SK-N-SH treated with all-trans-retinoic acid at 6 μM for 48 hours (cell line): ENCODE measurements around the gene NSMF.
"Not testable (repeated sequence)": the region's sequence is repeated elsewhere in the genome, so short reads cannot be mapped to it uniquely, and the experiment has no call there.

Experiments
- ATAC-seq: fragments of 200-7000 bp; cut with Tn5 transposase; 3 replicates; pipeline ENCODE4 v1.9.1; 2020; ENCODE audit warnings: mild to moderate bottlenecking, moderate library complexity
- ARNTL ChIP-seq: fragments of 450-650 bp; formaldehyde crosslinking; IDR thresholded peaks from 2 replicates; pipeline ENCODE4 v1.5.0; 2020; ENCODE audit warnings: low read depth, mild to moderate bottlenecking, moderate library complexity, borderline replicate concordance
- CSDC2 ChIP-seq: fragments of 250-450 bp; sonication (Bioruptor Pico); IDR thresholded peaks from 2 replicates; pipeline ENCODE4 v1.5.0; 2020; ENCODE audit warnings: mild to moderate bottlenecking, moderate library complexity
- ESRRG ChIP-seq: fragments of 250-450 bp; sonication (Bioruptor Pico); IDR thresholded peaks from 2 replicates; pipeline ENCODE4 v1.6.1; 2021; ENCODE audit warnings: mild to moderate bottlenecking
- GLIS3 ChIP-seq: fragments of 250-450 bp; sonication (Bioruptor Pico); IDR thresholded peaks from 2 replicates; pipeline ENCODE4 v1.5.0; 2020; ENCODE audit warnings: mild to moderate bottlenecking, moderate library complexity
- ISL1 ChIP-seq: fragments of 250-450 bp; sonication (Bioruptor Pico); IDR thresholded peaks from 2 replicates; pipeline ENCODE4 v2.1.2; 2022; ENCODE audit warnings: mild to moderate bottlenecking, moderate library complexity
- OSR1 ChIP-seq: fragments of 250-450 bp; sonication (Bioruptor Pico); IDR thresholded peaks from 2 replicates; pipeline ENCODE4 v1.8.0; 2022; ENCODE audit warnings: moderate library complexity, mild to moderate bottlenecking, inconsistent platforms
- RARB ChIP-seq: fragments of 250-450 bp; sonication (Bioruptor Pico); IDR thresholded peaks from 2 replicates; pipeline ENCODE4 v1.8.0; 2021; ENCODE audit warnings: mild to moderate bottlenecking, moderate library complexity
- SNAI2 ChIP-seq: fragments of 250-450 bp; sonication (Bioruptor Pico); IDR thresholded peaks from 2 replicates; pipeline ENCODE4 v1.5.0; 2020; ENCODE audit warnings: mild to moderate bottlenecking, moderate library complexity
- TCF4 ChIP-seq: fragments of 250-450 bp; sonication (Bioruptor Pico); IDR thresholded peaks from 2 replicates; pipeline ENCODE4 v1.8.0; 2021; ENCODE audit warnings: mild to moderate bottlenecking, moderate library complexity, borderline replicate concordance
- ZFP3 ChIP-seq: fragments of 250-450 bp; sonication (Bioruptor Pico); IDR thresholded peaks from 2 replicates; pipeline ENCODE4 v1.5.0; 2020; ENCODE audit warnings: mild to moderate bottlenecking, moderate library complexity
- ZFP30 ChIP-seq: fragments of 450-650 bp; formaldehyde crosslinking; IDR thresholded peaks from 2 replicates; pipeline ENCODE4 v1.5.0; 2022; ENCODE audit warnings: mild to moderate bottlenecking, moderate library complexity
- ZNF565 ChIP-seq: fragments of 450-650 bp; formaldehyde crosslinking; conservative IDR thresholded peaks from 2 replicates; pipeline ENCODE4 v1.5.0; 2020; ENCODE audit warnings: low read depth, mild to moderate bottlenecking, moderate library complexity
- TF ChIP-seq, protein P1 (sequence below): fragments of 250-450 bp; sonication (Bioruptor Pico); IDR thresholded peaks from 2 replicates; pipeline ENCODE4 v1.5.1; 2021; ENCODE audit warnings: mild to moderate bottlenecking, moderate library complexity
- TF ChIP-seq, protein P2 (sequence below): fragments of 250-450 bp; sonication (Bioruptor Pico); IDR thresholded peaks from 2 replicates; pipeline ENCODE4 v1.8.0; 2020; ENCODE audit warnings: mild to moderate bottlenecking, moderate library complexity, borderline replicate concordance
- TF ChIP-seq, protein P3 (sequence below): fragments of 250-450 bp; sonication (Bioruptor Pico); IDR thresholded peaks from 2 replicates; pipeline ENCODE4 v1.5.0; 2020; ENCODE audit warnings: mild to moderate bottlenecking, moderate library complexity

NSMF gene

DNA sequence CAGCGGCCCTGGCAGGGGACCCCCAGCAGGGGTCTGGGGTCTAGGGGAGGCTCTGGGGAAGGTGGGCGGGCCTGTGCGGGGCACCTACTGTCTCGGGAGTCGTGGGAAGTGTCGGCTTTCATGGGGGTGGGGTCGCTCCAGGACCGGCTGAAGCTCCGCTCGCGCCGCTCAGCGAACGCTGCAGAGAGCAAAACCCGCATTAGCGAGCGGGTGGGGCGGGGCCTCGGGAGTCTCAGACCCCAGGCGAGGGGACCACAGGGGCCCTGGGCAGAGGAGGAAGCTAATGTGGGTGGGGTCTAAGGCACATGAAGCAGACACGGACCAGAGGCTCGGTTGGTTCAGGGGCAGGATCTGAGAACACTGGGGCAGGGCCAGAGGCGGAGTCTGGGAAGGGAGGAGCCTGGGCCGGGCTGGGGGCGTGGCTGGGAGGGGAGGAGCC, 5.5 kb downstream of the NSMF start:
- ATAC-seq = peak; percentile 47
- TF ChIP-seq, protein P1, sequence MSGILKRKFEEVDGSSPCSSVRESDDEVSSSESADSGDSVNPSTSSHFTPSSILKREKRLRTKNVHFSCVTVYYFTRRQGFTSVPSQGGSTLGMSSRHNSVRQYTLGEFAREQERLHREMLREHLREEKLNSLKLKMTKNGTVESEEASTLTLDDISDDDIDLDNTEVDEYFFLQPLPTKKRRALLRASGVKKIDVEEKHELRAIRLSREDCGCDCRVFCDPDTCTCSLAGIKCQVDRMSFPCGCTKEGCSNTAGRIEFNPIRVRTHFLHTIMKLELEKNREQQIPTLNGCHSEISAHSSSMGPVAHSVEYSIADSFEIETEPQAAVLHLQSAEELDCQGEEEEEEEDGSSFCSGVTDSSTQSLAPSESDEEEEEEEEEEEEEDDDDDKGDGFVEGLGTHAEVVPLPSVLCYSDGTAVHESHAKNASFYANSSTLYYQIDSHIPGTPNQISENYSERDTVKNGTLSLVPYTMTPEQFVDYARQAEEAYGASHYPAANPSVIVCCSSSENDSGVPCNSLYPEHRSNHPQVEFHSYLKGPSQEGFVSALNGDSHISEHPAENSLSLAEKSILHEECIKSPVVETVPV = no peak
- TF ChIP-seq RARB (CRISPR knock-in tag) = no peak
- TF ChIP-seq, all 23 proteins: peak for 0

DNA sequence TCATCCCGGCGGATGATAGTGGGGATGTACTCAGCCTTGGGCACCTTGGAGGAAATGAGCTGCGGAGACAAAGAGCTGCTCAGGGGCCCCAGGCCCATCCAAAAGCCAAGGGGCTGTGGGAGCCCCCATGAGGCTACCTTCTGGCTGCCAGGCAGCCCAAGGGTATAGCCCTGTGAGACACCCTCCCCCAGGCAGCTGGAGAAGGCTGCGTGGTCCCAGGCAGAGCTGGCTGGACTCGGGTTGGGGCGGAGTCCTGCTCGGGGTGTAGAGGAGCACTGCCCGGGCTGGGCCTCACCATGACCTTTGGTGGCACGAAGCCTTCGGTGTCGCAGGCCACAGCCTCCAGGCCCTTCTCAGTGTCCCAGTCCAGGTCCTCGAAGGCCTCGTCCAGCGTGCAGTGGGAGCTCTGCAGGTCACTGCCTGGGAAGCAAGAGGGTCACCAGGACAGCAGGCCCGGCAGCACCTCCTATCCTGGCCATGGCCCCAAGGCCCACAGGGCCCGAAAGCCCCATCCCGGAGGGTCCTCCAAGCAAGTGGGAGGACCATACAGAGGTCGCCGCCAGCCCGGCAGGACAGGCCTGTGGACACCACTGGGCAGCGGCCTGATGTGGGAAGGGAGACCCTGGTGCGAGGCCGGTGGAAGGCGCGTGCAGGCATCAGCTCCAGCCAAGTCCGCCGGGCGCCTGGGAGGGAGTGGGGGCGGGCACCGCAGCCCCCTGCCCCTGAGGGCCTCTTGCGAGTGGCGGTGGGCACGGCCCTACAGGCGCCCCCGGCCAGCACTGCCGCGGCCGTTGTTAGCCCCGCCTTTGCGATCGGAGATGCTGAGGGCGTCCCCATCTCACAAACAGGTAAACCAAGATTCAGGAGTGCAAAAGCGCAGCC, 6.1 kb downstream of the NSMF start:
- no peak for ATAC-seq
- TF ChIP-seq, protein P2, sequence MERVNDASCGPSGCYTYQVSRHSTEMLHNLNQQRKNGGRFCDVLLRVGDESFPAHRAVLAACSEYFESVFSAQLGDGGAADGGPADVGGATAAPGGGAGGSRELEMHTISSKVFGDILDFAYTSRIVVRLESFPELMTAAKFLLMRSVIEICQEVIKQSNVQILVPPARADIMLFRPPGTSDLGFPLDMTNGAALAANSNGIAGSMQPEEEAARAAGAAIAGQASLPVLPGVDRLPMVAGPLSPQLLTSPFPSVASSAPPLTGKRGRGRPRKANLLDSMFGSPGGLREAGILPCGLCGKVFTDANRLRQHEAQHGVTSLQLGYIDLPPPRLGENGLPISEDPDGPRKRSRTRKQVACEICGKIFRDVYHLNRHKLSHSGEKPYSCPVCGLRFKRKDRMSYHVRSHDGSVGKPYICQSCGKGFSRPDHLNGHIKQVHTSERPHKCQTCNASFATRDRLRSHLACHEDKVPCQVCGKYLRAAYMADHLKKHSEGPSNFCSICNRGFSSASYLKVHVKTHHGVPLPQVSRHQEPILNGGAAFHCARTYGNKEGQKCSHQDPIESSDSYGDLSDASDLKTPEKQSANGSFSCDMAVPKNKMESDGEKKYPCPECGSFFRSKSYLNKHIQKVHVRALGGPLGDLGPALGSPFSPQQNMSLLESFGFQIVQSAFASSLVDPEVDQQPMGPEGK (CRISPR knock-in tag) = no peak
- no peak for TF ChIP-seq CSDC2 (CRISPR knock-in tag)

DNA sequence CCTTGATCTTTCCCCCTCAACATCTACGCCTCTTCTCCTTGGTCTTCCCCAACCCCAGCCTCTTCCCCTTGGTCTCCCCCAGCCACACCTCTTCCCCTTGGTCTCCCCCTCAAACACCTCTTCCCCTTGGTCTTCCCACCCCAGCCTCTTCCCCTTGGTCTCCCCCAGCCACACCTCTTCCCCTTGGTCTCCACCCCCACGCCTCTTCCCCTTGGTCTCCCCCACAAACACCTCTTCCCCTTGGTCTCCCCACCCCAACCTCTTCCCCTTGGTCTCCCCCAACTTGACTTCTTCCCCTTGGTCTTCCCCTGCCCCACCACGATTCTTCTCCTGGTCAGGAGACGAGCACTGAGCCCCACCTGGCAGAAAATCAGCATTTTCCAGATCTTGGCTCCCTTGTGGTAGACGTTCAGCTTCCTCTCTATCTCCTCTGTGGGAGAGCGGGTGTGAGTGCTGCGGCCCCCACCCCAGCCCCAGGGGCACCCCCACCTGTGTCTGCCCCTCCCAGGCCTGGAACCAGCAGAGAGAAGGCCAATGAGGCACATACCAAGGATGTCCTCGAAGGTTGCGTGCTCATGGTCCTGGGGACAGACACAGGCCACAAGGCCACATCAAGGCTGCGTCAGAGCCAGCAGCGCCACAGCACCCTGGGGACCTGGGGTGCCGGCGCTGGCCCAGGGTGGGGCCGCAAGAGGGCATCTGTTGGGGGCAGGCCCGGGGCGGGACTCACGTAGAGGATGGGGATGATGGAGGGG, 7.0 kb downstream of the NSMF start:
- no peak for ATAC-seq
- TF ChIP-seq GLIS3 (no peak), ZNF565 (no peak)

DNA sequence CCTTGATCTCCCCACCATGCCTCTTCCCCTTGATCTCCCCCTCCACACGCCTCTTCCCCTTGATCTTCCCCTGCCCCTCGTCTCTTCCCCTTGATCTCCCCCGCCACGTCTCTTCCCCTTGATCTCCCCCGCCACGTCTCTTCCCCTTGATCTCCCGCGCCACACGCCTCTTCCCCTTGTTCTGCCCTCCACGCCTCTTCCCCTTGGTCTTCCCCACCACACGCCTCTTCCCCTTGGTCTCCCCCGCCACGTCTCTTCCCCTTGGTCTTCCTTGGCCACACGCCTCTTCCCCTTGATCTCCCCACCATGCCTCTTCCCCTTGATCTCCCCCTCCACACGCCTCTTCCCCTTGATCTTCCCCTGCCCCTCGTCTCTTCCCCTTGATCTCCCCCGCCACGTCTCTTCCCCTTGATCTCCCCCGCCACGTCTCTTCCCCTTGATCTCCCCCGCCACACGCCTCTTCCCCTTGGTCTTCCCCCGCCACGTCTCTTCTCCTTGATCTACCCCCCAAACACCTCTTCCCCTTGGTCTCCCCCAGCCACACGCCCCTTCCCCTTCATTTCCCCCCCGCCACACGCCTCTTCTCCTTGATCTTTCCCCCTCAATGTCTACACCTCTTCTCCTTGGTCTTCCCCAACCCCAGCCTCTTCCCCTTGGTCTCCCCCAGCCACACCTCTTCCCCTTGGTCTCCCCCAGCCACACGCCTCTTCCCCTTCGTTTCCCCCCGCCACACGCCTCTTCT, 7.7 kb downstream of the NSMF start:
- not testable (repeated sequence) for ATAC-seq

DNA sequence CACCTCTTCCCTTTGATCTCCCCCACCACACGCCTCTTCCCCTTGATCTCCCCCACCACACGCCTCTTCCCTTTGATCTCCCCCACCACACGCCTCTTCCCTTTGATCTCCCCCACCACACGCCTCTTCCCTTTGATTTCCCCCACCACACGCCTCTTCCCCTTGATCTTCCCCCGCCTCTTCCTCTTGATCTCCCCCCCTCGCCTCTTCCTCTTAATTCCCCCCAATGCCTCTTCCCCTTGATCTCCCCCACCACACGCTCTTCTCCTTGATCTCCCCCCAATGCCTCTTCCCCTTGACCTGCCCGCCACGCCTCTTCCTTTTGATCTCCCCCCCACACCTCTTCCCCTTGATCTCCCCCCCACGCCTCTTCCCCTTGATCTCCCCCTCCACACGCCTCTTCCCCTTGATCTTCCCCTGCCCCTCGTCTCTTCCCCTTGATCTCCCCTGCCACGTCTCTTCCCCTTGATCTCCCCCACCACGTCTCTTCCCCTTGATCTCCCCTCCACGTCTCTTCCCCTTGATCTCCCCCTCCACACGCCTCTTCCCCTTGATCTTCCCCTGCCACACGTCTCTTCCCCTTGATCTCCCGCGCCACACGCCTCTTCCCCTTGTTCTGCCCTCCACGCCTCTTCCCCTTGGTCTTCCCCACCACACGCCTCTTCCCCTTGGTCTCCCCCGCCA, 8.5 kb downstream of the NSMF start:
- ATAC-seq = not testable (repeated sequence)

DNA sequence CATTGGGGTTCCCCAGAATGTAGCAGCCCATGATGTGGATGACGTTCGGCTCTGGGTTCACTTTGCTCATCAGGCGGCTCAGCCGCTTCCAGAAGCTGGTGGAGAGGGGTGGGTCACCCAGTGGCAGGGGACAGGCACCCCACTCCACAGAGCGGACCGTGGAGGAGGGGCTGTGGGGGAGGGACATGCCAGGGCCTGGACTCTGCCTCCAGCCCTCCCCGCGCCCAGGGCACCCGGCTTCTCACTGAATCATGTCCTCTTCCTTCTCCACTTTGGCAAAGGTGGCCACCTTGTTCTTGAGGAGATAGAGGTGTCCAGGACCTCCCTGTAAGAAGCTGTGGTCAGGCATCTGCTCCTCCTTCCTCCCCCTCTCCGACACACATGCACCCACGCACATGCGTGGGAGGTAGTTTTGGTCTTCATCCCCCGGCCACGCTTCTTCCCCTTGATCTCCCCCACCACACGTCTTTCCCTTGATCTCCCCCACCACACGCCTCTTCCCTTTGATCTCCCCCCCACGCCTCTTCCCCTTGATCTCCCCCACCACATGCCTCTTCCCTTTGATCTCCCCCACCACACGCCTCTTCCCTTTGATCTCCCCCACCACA, 9.1 kb downstream of the NSMF start:
- no peak for ATAC-seq
- TF ChIP-seq ARNTL (CRISPR knock-in tag) (no peak), ZFP3 (CRISPR knock-in tag) (no peak), ZFP30 (no peak), ESRRG (CRISPR knock-in tag) (no peak), OSR1 (no peak)

DNA sequence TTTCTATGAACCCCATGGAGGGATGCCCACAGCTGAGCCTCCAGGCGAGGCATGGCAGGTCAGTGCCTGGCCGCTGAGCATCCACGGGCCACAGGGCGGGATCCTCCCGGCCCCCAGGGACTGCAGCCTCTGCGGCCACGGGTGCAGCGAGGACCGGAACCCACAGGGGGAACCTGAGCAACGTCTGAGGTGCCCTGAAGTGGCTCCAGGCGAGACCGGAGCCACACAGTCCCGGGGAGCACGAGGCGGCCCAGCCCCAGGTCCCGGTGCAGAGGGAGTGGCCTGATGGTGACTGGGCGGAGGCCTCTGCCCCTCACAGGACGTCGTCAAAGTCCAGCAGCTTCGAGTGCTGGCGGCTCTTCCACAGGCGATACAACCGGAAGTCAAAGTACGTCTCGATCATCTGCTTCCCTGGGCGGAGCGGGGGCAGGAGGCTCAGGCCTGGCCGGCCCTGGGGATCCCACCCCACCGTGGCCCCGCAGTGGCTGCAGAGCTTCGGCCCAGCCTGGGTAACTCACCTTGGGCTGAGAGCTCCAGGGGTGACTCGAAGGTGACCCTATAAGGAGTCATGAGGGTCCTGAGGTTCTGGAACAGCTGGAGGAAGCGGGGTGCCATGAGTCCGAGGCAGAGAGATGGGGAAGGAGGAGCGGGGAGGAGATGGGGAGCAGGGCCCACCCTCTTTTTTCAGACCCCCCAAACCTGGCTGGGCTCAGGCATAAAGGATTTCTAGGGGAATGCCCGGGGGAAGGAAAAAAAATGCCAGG, 9.9 kb downstream of the NSMF start:
- no peak for TF ChIP-seq TCF4 (CRISPR knock-in tag)
- TF ChIP-seq, all 23 proteins: peak for 0
- no peak for ATAC-seq

DNA sequence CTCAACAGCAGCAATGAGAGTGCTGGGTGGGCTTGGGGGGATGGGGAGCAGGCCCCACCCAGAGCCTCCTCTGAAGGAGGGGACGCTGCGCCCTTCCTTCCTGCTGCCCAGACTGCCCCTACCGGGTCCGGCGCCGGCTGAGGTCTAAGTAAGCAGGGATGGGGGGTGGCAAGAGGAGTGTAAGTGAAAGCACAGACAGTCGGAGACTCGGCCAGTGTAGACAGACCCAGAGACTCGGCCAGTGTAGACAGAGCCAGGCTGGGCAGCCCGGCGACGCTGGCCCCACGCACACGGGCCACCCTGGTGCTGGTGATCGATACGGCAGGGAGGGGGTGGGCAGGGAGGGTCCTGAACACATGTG, 10.6 kb downstream of the NSMF start:
- ATAC-seq = no peak
- no peak for TF ChIP-seq SNAI2
- TF ChIP-seq, protein P2 (CRISPR knock-in tag) = no peak
- TF ChIP-seq ZFP30 = no peak
- TF ChIP-seq ESRRG (CRISPR knock-in tag) = no peak
- TF ChIP-seq, protein P3, sequence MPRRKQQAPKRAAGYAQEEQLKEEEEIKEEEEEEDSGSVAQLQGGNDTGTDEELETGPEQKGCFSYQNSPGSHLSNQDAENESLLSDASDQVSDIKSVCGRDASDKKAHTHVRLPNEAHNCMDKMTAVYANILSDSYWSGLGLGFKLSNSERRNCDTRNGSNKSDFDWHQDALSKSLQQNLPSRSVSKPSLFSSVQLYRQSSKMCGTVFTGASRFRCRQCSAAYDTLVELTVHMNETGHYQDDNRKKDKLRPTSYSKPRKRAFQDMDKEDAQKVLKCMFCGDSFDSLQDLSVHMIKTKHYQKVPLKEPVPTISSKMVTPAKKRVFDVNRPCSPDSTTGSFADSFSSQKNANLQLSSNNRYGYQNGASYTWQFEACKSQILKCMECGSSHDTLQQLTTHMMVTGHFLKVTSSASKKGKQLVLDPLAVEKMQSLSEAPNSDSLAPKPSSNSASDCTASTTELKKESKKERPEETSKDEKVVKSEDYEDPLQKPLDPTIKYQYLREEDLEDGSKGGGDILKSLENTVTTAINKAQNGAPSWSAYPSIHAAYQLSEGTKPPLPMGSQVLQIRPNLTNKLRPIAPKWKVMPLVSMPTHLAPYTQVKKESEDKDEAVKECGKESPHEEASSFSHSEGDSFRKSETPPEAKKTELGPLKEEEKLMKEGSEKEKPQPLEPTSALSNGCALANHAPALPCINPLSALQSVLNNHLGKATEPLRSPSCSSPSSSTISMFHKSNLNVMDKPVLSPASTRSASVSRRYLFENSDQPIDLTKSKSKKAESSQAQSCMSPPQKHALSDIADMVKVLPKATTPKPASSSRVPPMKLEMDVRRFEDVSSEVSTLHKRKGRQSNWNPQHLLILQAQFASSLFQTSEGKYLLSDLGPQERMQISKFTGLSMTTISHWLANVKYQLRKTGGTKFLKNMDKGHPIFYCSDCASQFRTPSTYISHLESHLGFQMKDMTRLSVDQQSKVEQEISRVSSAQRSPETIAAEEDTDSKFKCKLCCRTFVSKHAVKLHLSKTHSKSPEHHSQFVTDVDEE = no peak
- TF ChIP-seq ISL1 (CRISPR knock-in tag) = no peak
